A549 (cell line): ENCODE results near the gene CELF5. TPM values are rescaled to one million over a fixed set of nuclear protein-coding genes. Genes with fewer than 3 reads are reported as not detected.

Source experiments
- ATAC-seq, 2 experiments: fragments of 200-7000 bp in 1 of 2; fragments of >200 bp in 1 of 2; cut with Nextera tagmentation in 1 of 2; cut with Tn5 transposase in 1 of 2; 3 replicates each; pipeline versions ENCODE4 v1.8.0 to v1.9.1; 2018 to 2020; ENCODE audit warnings: mild to moderate bottlenecking in 1 of 2, moderate library complexity in 1 of 2
- CTCF ChIA-PET: fragments of 300-600 bp; sonication (Branson Sonifier 250); formaldehyde crosslinking; extraction: SDS; loops from one replicate; lab custom pipeline; 2021; ENCODE audit warnings: antibody characterized with exemption, inconsistent platforms; lab: Yijun Ruan, JAX
- POLR2A ChIA-PET: fragments of 350-600 bp; formaldehyde crosslinking; extraction: SDS; loops from one replicate; lab custom pipeline; 2021; ENCODE audit warnings: antibody characterized with exemption, inconsistent platforms; lab: Yijun Ruan, JAX
- DNase-seq, 2 experiments: peaks; one replicate each; pipeline versions ENCODE4 v3.0.0 to v3.0.0-alpha.2; 2011 to 2016; ENCODE audit warnings: low read depth in 1 of 2, low spot score in 1 of 2
- FAIRE-seq: peaks from 2 replicates; lab custom pipeline; 2011; peaks lifted over from hg19 to GRCh38; lab: Jason Lieb, UNC
- H3K27ac ChIP-seq, 2 experiments: fragments of >200 bp; sonication (Bioruptor Twin); formaldehyde crosslinking; 3 replicates each; pipeline ENCODE4 v1.5.1; 2016 to 2017
- H3K4me1 ChIP-seq: fragments of >200 bp; sonication (Bioruptor Twin); formaldehyde crosslinking; 3 replicates; pipeline ENCODE4 v1.6.1; 2016
- H3K4me2 ChIP-seq: fragments of >200 bp; sonication (Bioruptor Twin); formaldehyde crosslinking; 3 replicates; pipeline ENCODE4 v1.6.1; 2016
- H3K4me3 ChIP-seq: fragments of >200 bp; sonication (Bioruptor Twin); formaldehyde crosslinking; 3 replicates; pipeline ENCODE4 v1.5.1; 2016
- H3K9me3 ChIP-seq: fragments of >200 bp; sonication (Bioruptor Twin); formaldehyde crosslinking; 3 replicates; pipeline ENCODE4 v1.6.1; 2016
- BCL3 ChIP-seq: fragments of >200 bp; sonication (Bioruptor Twin); formaldehyde crosslinking; IDR thresholded peaks from 3 replicates; pipeline ENCODE4 v1.6.1; 2016
- CHD4 ChIP-seq: fragments of 200-600 bp; sonication (generic); IDR thresholded peaks from 2 replicates; pipeline ENCODE4 v1.6.1; 2016; ENCODE audit warnings: antibody characterized with exemption, mild to moderate bottlenecking, borderline replicate concordance
- GATA3 ChIP-seq: IDR thresholded peaks from 2 replicates; pipeline ENCODE4 v1.6.1; 2012; ENCODE audit warnings: borderline replicate concordance
- HDAC2 ChIP-seq: fragments of 200-600 bp; sonication (generic); IDR thresholded peaks from 2 replicates; pipeline ENCODE4 v1.6.1; 2016
- HEYL ChIP-seq: fragments of 250-450 bp; sonication (Bioruptor Pico); IDR thresholded peaks from 2 replicates; pipeline ENCODE4 v1.8.0; 2021; ENCODE audit warnings: mild to moderate bottlenecking, moderate library complexity
- HMGXB4 ChIP-seq: fragments of 250-450 bp; sonication (Bioruptor Pico); IDR thresholded peaks from 2 replicates; pipeline ENCODE4 v1.5.0; 2021; ENCODE audit warnings: mild to moderate bottlenecking, moderate library complexity, borderline replicate concordance
- JUN ChIP-seq, 2 experiments: fragments of >200 bp; sonication (Bioruptor Twin); formaldehyde crosslinking; IDR thresholded peaks; 2 replicates in 1 of 2; 3 replicates in 1 of 2; pipeline ENCODE4 v1.6.1; 2016 to 2017
- KDM5A ChIP-seq: fragments of 200-600 bp; sonication (generic); IDR thresholded peaks from 2 replicates; pipeline ENCODE4 v1.6.1; 2016; ENCODE audit warnings: antibody characterized with exemption, mild to moderate bottlenecking
- NR3C1 ChIP-seq: fragments of >200 bp; sonication (Bioruptor Twin); formaldehyde crosslinking; IDR thresholded peaks from 3 replicates; pipeline ENCODE4 v1.6.1; 2017
- PHF8 ChIP-seq: fragments of 200-600 bp; sonication (generic); IDR thresholded peaks from 2 replicates; pipeline ENCODE4 v1.6.1; 2016; ENCODE audit warnings: low read depth, mild to moderate bottlenecking, antibody characterized with exemption, moderate library complexity, borderline replicate concordance
- POLR2A ChIP-seq: IDR thresholded peaks from 2 replicates; pipeline ENCODE4 v1.6.1; 2012; ENCODE audit warnings: mild to moderate bottlenecking, low read length
- POLR2AphosphoS2 ChIP-seq: conservative IDR thresholded peaks from 2 replicates; pipeline ENCODE4 v1.6.1; 2012; ENCODE audit warnings: low read length, improper control_type of control experiment, inconsistent platforms
- RAD21 ChIP-seq, 2 experiments: fragments of >200 bp in 1 of 2; sonication (Bioruptor Twin) in 1 of 2; formaldehyde crosslinking in 1 of 2; IDR thresholded peaks in 1 of 2; conservative IDR thresholded peaks in 1 of 2; 2 replicates in 1 of 2; 3 replicates in 1 of 2; pipeline ENCODE4 v1.6.1; 2012 to 2018; ENCODE audit warnings: inconsistent platforms in 1 of 2
- SMC3 ChIP-seq: fragments of >200 bp; sonication (Bioruptor Twin); formaldehyde crosslinking; IDR thresholded peaks from 3 replicates; pipeline ENCODE4 v1.6.1; 2018; ENCODE audit warnings: inconsistent platforms
- TFCP2L1 ChIP-seq: fragments of 250-450 bp; sonication (Bioruptor Pico); IDR thresholded peaks from 2 replicates; pipeline ENCODE4 v1.5.0; 2021; ENCODE audit warnings: mild to moderate bottlenecking
- ZC3H11A ChIP-seq: fragments of 450-650 bp; IDR thresholded peaks from 2 replicates; pipeline ENCODE4 v1.6.1; 2014; ENCODE audit warnings: antibody characterized with exemption, mild to moderate bottlenecking
- WGBS: methylation state at CpG from one replicate; pipeline ENCODE4 v1.1.6; 2017; ENCODE audit errors: missing lambda C conversion rate; 5-methylcytosine and 5-hydroxymethylcytosine counted together
- polyA plus RNA-seq, 4 experiments: library from polyadenylated mRNA; depleted of rRNA in 3 of 4; stranded (reverse); fragments of >200 nt; fragmentation: RNase III in 1 of 4; extraction: RNeasy Plus Mini Kit Qiagen cat#74134 plus additional on column Dnase treatment in 1 of 4; gene quantifications; 2 replicates in 3 of 4; 3 replicates in 1 of 4; pipeline ENCODE4 v1.2.3, GENCODE V29; 2011 to 2017

Gene CELF5
- polyA plus RNA-seq, 2 of the 4 experiments (the other 2 are of a cell fraction) = 0.31 to 0.61 TPM

DNA sequence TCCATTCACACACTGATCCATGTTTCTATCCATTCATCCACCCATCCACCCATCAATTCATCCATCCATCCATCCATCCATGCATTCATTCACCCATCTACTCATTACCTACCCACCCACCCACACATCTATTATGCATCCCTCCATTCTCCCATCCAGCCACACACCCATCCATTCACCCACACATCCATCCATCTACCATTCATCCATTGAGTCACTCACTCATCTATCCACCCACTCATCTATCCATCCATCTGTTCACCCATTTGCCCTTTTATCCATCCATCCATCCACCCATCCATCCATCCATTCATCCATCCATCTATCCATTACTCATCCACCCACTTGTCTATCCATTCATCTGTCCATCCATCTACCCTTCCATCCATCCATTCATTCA, 30.1 kb downstream of the CELF5 start (continued):
- TF ChIP-seq HMGXB4 (no peak), JUN (IDR thresholded peaks at IDR 0.05) (no peak), NR3C1 (no peak)

DNA sequence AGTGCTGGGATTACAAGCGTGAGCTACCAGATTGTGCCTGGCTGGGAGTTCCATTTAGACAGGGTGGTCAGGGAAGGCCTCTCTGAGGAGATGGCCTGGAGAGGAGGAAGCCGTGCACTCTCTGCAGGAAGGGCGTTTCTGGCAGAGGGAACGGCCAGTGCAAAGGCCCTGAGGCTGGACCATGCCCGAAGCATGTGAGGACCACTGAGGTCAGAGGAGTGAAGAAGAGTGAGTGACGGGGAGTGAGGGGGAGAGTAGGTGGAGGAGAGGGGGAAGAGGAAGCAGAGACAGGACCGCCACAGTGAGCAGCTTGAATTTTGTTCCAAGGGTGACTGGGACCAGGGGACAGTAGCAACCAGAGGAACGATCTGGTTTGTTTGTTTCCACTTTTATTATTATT, 32.6 kb downstream of the CELF5 start:
- ChIA-PET CTCF (no interaction called here), POLR2A (no interaction called here)
- ATAC-seq (no peak), FAIRE-seq (no peak), DNase-seq (no peak)
- Histone ChIP-seq H3K4me2 (no peak overlapping the region), H3K9me3 (0 out of 3 replicates have a peak, but pooled peaks cover 5% of the 10 kb centered on the region), H3K4me3 (no peak overlapping the region), H3K4me1 (no peaks in the 10 kb centered on the region), H3K27ac (no peak overlapping the region)
- 47% methylated on average over 8 of the region's 8 CpGs for WGBS
- TF ChIP-seq RAD21 (conservative IDR thresholded peaks at IDR 0.05 in 1 of 2, IDR thresholded peaks at IDR 0.05 in 1 of 2) (no peak), HDAC2 (no peak), GATA3 (no peak), KDM5A (no peak), CHD4 (no peak), SMC3 (no peak), POLR2A (no peak), BCL3 (no peak)

DNA sequence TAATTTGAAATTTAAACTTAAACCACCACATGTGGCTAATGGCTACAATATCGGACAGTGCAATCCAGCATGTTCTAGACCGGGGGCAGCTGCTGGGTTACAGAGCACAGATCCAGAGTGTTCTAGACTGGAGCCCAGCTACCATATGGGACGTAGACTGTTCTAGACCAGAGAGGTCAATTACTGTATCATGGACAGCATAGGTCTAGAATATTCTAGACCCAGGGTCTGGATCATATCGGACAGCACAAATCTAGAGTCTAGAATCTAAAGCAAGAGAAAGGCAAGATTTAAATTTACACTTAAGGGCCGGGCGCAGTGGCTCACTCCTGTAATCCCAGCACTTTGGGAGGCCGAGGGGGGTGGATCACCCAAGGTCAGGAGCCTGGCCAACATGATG, 37.9 kb downstream of the CELF5 start:
- no peaks in the 10 kb centered on the region for H3K4me1 ChIP-seq
- no peak overlapping the region for H3K4me2 ChIP-seq
- FAIRE-seq (no peak), DNase-seq (no peak), ATAC-seq (no peak)
- 78% methylated on average over 7 of the region's 7 CpGs for WGBS
- CTCF ChIA-PET = interaction anchor here (0.6 to 0.7 kb wide), 3 partner anchors 14 to 159 kb away, joined by 3 to 4 read pairs (median 3); no protein-coding TSS in a partner anchor
- no peak overlapping the region for H3K27ac ChIP-seq
- no peaks in the 10 kb centered on the region for H3K9me3 ChIP-seq
- TF ChIP-seq HEYL (CRISPR knock-in tag) = no peak
- H3K4me3 ChIP-seq = no peak overlapping the region
- POLR2A ChIA-PET = no interaction called here

GRCh38 chr19:3263866-3264265, 39.4 kb downstream of the CELF5 start:
- H3K9me3 ChIP-seq = no peaks in the 10 kb centered on the region
- POLR2A ChIA-PET = no interaction called here
- FAIRE-seq (no peak), DNase-seq (no peak), ATAC-seq (no peak)
- WGBS = 66% methylated on average over 9 of the region's 9 CpGs
- TF ChIP-seq RAD21 (conservative IDR thresholded peaks at IDR 0.05 in 1 of 2, IDR thresholded peaks at IDR 0.05 in 1 of 2) (no peak), HMGXB4 (no peak), PHF8 (no peak), ZC3H11A (no peak), POLR2AphosphoS2 (no peak), TFCP2L1 (no peak)
- H3K4me2 ChIP-seq = no peak overlapping the region
- H3K4me3 ChIP-seq = no peak overlapping the region
- CTCF ChIA-PET = interaction anchor here (1.6 to 2.0 kb wide), 2 partner anchors 13 to 34 kb away, joined by 6 read pairs; no protein-coding TSS in a partner anchor
- no peak overlapping the region for H3K27ac ChIP-seq
- no peaks in the 10 kb centered on the region for H3K4me1 ChIP-seq
